Body of pancreas (tissue), 4 donors: Measurements from ENCODE around the gene DHX38. TPM values are rescaled to one million over a fixed set of nuclear protein-coding genes. Genes with fewer than 3 reads are reported as not detected.

ENCODE experiments used
- ATAC-seq: fragments of 150-250 bp; one replicate; pipeline ENCODE4 v1.9.1; 2016
- DNase-seq, 4 donors: peaks; one replicate each; pipeline ENCODE4 v3.0.0-alpha.2; 2019
- H3K27ac ChIP-seq, 4 donors: fragments of 200-600 bp; sonication (generic); 1 replicate in 3 of 4; 2 replicates in 1 of 4; pipeline versions ENCODE4 v1.5.1 to v1.6.1; 2016 to 2019; ENCODE audit warnings: mild to moderate bottlenecking in 1 of 4, mixed read lengths in 1 of 4, moderate library complexity in 1 of 4
- H3K27me3 ChIP-seq, 2 donors: fragments of 200-600 bp; sonication (generic); one replicate each; pipeline ENCODE4 v1.6.0; 2016; ENCODE audit warnings: mild to moderate bottlenecking in 1 of 2
- H3K36me3 ChIP-seq, 2 donors: fragments of 200-600 bp; sonication (generic); replicated peaks in 1 of 2; 2 replicates each; pipeline ENCODE4 v1.5.1; 2016; ENCODE audit warnings: low read depth in 2 of 2; ENCODE audit not compliant: insufficient read depth in 1 of 2
- H3K4me1 ChIP-seq: fragments of 200-600 bp; sonication (generic); one replicate; pipeline ENCODE4 v1.6.0; 2016
- H3K4me3 ChIP-seq, 2 donors: fragments of 200-600 bp; sonication (generic); 1 replicate in 1 of 2; 2 replicates in 1 of 2; pipeline ENCODE4 v1.5.1; 2016 to 2019
- H3K9me3 ChIP-seq, 3 donors: fragments of 200-600 bp; sonication (generic); 1 replicate in 2 of 3; 2 replicates in 1 of 3; pipeline ENCODE4 v1.5.1; 2016
- CTCF ChIP-seq, 7 experiments: fragments of 450-650 bp in 4 of 7; fragments of 200-600 bp in 3 of 7; sonication (generic) in 3 of 7; IDR thresholded peaks; one replicate each; pipeline ENCODE4 v1.5.1; 2016 to 2019; ENCODE audit warnings: antibody characterized with exemption in 7 of 7
- POLR2A ChIP-seq, 3 donors: fragments of 450-650 bp; IDR thresholded peaks; one replicate each; pipeline ENCODE4 v1.6.1; 2016; ENCODE audit warnings: antibody characterized with exemption in 3 of 3, mild to moderate bottlenecking in 2 of 3
- WGBS, 2 donors: methylation state at CpG; one replicate each; pipeline ENCODE4 v1.1.5; 2017; 5-methylcytosine and 5-hydroxymethylcytosine counted together
- intact Hi-C: fragments of 100-400 bp; cut with DNase I; formaldehyde crosslinking; loops from one replicate; pipeline ENCODE4 v1.15.1; 2023
- total RNA-seq, 2 donors: library from RNA; depleted of rRNA; stranded (reverse); fragments of >200 nt; gene quantifications; one replicate each; pipeline ENCODE4 v1.1.0, GENCODE V29; 2016

The DHX38 gene
- total RNA-seq, 2 donors from 2014 or later = 28.3 to 40.5 TPM

GRCh38 chr16:72108353-72109102 lies 14.9 kb downstream of the DHX38 start:
- H3K36me3 ChIP-seq = peaks cover 26 to 70% of the 10 kb centered on the region in 2 donors
- no peaks in the 10 kb centered on the region for H3K9me3 ChIP-seq
- DNase-seq = no peak
- no peak for TF ChIP-seq CTCF (IDR thresholded peaks at IDR 0.05)
- no peak for TF ChIP-seq POLR2A (IDR thresholded peaks at IDR 0.05)
- 83 to 88% methylated on average over 14 to 16 of the region's 16 CpGs for WGBS, 2 donors
- H3K4me3 ChIP-seq = no peak overlapping the region
- no peak overlapping the region for H3K27ac ChIP-seq
- intact Hi-C loops = no loop called here
- no peaks in the 10 kb centered on the region for H3K27me3 ChIP-seq
- no peak for ATAC-seq
- H3K4me1 ChIP-seq = no peaks in the 10 kb centered on the region

GRCh38 chr16:72109300-72109699 lies 15.7 kb downstream of the DHX38 start:
- no peaks in the 10 kb centered on the region for H3K9me3 ChIP-seq
- peaks cover 20 to 65% of the 10 kb centered on the region in 2 donors for H3K36me3 ChIP-seq
- no peaks in the 10 kb centered on the region for H3K27me3 ChIP-seq
- ATAC-seq = no peak
- intact Hi-C loops = no loop called here
- TF ChIP-seq CTCF (IDR thresholded peaks at IDR 0.05) = no peak
- TF ChIP-seq POLR2A (IDR thresholded peaks at IDR 0.05) = no peak
- no peak overlapping the region for H3K4me3 ChIP-seq
- WGBS, 2 donors = 93 to 95% methylated on average over 10 to 12 of the region's 12 CpGs
- H3K27ac ChIP-seq = no peak overlapping the region
- no peak for DNase-seq
- no peaks in the 10 kb centered on the region for H3K4me1 ChIP-seq

- no peak for ATAC-seq
- Histone ChIP-seq H3K36me3 (peaks cover 13 to 59% of the 10 kb centered on the region in 2 donors), H3K4me1 (no peaks in the 10 kb centered on the region), H3K27me3 (no peaks in the 10 kb centered on the region), H3K4me3 (no peak overlapping the region), H3K9me3 (no peaks in the 10 kb centered on the region), H3K27ac (no peak overlapping the region)
- DNase-seq = no peak
- TF ChIP-seq CTCF (IDR thresholded peaks at IDR 0.05) = no peak
- no peak for TF ChIP-seq POLR2A (IDR thresholded peaks at IDR 0.05)
- 88 to 89% methylated on average over 12 of the region's 12 CpGs for WGBS, 2 donors
- intact Hi-C loops = no loop called here
Measured at GRCh38 chr16:72109966-72110530, 16.4 kb downstream of the DHX38 start.

GRCh38 chr16:72110662-72111615 lies 17.3 kb downstream of the DHX38 start:
- ATAC-seq (peak; percentile 30), DNase-seq (no peak)
- H3K9me3 ChIP-seq = no peaks in the 10 kb centered on the region
- peaks cover 13 to 51% of the 10 kb centered on the region in 2 donors for H3K36me3 ChIP-seq
- intact Hi-C loops = no loop called here
- H3K27ac ChIP-seq = no peak overlapping the region
- 95 to 98% methylated on average over 21 to 23 of the region's 23 CpGs for WGBS, 2 donors
- TF ChIP-seq POLR2A (IDR thresholded peaks at IDR 0.05) (no peak), CTCF (IDR thresholded peaks at IDR 0.05) (no peak)
- no peaks in the 10 kb centered on the region for H3K27me3 ChIP-seq
- no peak overlapping the region for H3K4me3 ChIP-seq
- H3K4me1 ChIP-seq = no peaks in the 10 kb centered on the region
